ENCODE measurements around the gene NHS. TPM values are rescaled to one million over a fixed set of nuclear protein-coding genes. Genes with fewer than 3 reads are reported as not detected.
A peak's percentile ranks its signal among the peaks of the same experiment; 100 is the strongest.

Gene NHS
- 1.0 TPM for total RNA-seq

DNA sequence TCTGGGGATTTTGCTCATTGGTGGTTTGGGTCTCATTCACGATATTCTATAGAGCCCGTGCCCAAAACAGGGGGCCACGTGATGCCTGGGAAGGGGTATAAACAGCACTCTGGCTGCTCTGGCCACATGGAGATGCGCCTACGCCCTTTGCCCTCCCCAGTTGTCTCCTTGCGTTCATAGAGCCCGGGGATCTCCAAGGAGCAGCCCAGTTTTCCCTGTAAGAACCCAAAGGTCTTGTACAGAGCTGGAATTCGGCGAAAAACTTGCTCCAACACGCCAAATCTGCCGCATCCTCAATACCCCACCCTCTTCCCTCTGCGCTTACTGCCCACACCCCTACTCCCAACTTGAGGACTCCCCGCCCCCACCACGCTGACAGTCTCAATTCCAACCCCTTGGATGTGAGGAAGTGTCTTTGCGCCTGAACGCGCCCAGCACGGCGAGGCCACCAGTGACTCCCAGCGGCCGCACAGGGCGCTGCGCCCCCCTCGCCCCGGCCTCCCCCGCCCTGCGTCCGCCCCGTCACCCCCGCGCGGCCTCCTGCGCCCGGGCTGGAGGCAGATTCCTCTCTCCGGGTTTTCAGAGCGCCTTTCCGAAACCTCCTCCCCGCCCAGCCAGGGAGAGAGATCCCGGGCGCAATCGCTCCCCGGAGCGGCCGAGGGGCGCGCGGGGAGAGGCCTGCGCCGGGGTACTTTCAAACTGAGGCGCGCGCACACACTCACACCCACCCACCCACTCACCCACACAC is at the start of gene NHS:
NHS (plus strand) TSS at position 582 of the 748 bp plus-strand sequence. CDS start 558 bp downstream, outside the sequence.
- H3K9ac ChIP-seq (ENCODE audit: low read depth in 1 of 3, low read length in 3 of 3): peak within 1 kb of the TSS in 1 of 3 donors; percentile 16
- H3K4me3 ChIP-seq (ENCODE audit: low read length in 3 of 3): peak within 1 kb of the TSS; percentile 52 to 67 (median 66)
- H3K36me3 ChIP-seq (ENCODE audit: control insufficient read depth in 3 of 3, insufficient read depth in 3 of 3, low read length in 3 of 3): no peaks in the 10 kb centered on the region
- H3K27me3 ChIP-seq (ENCODE audit: control insufficient read depth in 3 of 3, insufficient read depth in 3 of 3, low read length in 3 of 3): peaks cover 8 to 25% (median 12%) of the 10 kb centered on the region in 3 donors
- H3K27ac ChIP-seq (ENCODE audit: low read depth, low read length): no peak within 1 kb of the TSS
- H3K9me3 ChIP-seq (ENCODE audit: control insufficient read depth in 3 of 3, low read length in 3 of 3): no peaks in the 10 kb centered on the region
- H3K4me1 ChIP-seq (ENCODE audit: control insufficient read depth in 3 of 3, insufficient read depth in 3 of 3, low read length in 3 of 3): peaks cover 3 to 8% (median 6%) of the 10 kb centered on the region in 3 donors

DNA sequence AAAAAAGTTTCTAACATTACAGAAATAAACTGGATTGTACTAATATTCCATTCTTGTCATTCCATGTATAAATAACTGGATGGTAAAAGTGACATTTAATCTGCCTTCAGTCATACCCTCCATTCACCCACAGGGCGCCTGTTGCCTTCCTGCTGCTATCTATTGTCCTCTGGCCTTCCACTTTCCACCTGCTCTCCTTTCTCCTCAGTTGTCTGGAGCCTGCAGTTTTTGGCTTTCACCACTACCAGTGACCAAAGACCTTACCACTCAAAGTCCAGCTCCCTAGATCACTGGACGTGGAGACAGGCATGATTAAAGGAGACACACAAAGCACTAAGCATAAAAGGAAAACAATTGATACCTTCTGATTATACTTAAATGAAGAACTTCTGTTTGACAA is 46.2 kb upstream of the NHS start:
- Histone ChIP-seq H3K9ac (ENCODE audit: low read depth in 1 of 3, low read length in 3 of 3) (no peak overlapping the region), H3K4me1 (ENCODE audit: control insufficient read depth in 3 of 3, insufficient read depth in 3 of 3, low read length in 3 of 3) (no peaks in the 10 kb centered on the region), H3K27me3 (ENCODE audit: control insufficient read depth in 3 of 3, insufficient read depth in 3 of 3, low read length in 3 of 3) (no peaks in the 10 kb centered on the region), H3K36me3 (ENCODE audit: control insufficient read depth in 3 of 3, insufficient read depth in 3 of 3, low read length in 3 of 3) (no peaks in the 10 kb centered on the region), H3K9me3 (ENCODE audit: control insufficient read depth in 3 of 3, low read length in 3 of 3) (peaks cover 0 to 2% (median 0%) of the 10 kb centered on the region in 3 donors), H3K4me3 (ENCODE audit: low read length in 3 of 3) (no peak overlapping the region), H3K27ac (ENCODE audit: low read depth, low read length) (no peak overlapping the region)

- Histone ChIP-seq H3K36me3 (ENCODE audit: control insufficient read depth in 3 of 3, insufficient read depth in 3 of 3, low read length in 3 of 3) (no peaks in the 10 kb centered on the region), H3K4me1 (ENCODE audit: control insufficient read depth in 3 of 3, insufficient read depth in 3 of 3, low read length in 3 of 3) (no peaks in the 10 kb centered on the region), H3K27ac (ENCODE audit: low read depth, low read length) (no peak overlapping the region), H3K9ac (ENCODE audit: low read depth in 1 of 3, low read length in 3 of 3) (no peak overlapping the region), H3K4me3 (ENCODE audit: low read length in 3 of 3) (no peak overlapping the region), H3K27me3 (ENCODE audit: control insufficient read depth in 3 of 3, insufficient read depth in 3 of 3, low read length in 3 of 3) (no peaks in the 10 kb centered on the region), H3K9me3 (ENCODE audit: control insufficient read depth in 3 of 3, low read length in 3 of 3) (no peaks in the 10 kb centered on the region)
These were observed 38.6 kb upstream of the NHS start for GRCh38 chrX:17336377-17336776.

- Histone ChIP-seq H3K36me3 (ENCODE audit: control insufficient read depth in 3 of 3, insufficient read depth in 3 of 3, low read length in 3 of 3) (no peaks in the 10 kb centered on the region), H3K9ac (ENCODE audit: low read depth in 1 of 3, low read length in 3 of 3) (no peak overlapping the region), H3K27ac (ENCODE audit: low read depth, low read length) (no peak overlapping the region), H3K9me3 (ENCODE audit: control insufficient read depth in 3 of 3, low read length in 3 of 3) (no peaks in the 10 kb centered on the region), H3K27me3 (ENCODE audit: control insufficient read depth in 3 of 3, insufficient read depth in 3 of 3, low read length in 3 of 3) (no peaks in the 10 kb centered on the region), H3K4me3 (ENCODE audit: low read length in 3 of 3) (no peak overlapping the region), H3K4me1 (ENCODE audit: control insufficient read depth in 3 of 3, insufficient read depth in 3 of 3, low read length in 3 of 3) (no peaks in the 10 kb centered on the region)
These were observed 19.0 kb upstream of the NHS start for GRCh38 chrX:17355976-17356375.

GRCh38 chrX:17359500-17359899 is 15.5 kb upstream of the NHS start:
- no peaks in the 10 kb centered on the region for H3K27me3 ChIP-seq (ENCODE audit: control insufficient read depth in 3 of 3, insufficient read depth in 3 of 3, low read length in 3 of 3)
- H3K27ac ChIP-seq (ENCODE audit: low read depth, low read length): no peak overlapping the region
- H3K4me3 ChIP-seq (ENCODE audit: low read length in 3 of 3): no peak overlapping the region
- no peaks in the 10 kb centered on the region for H3K36me3 ChIP-seq (ENCODE audit: control insufficient read depth in 3 of 3, insufficient read depth in 3 of 3, low read length in 3 of 3)
- H3K4me1 ChIP-seq (ENCODE audit: control insufficient read depth in 3 of 3, insufficient read depth in 3 of 3, low read length in 3 of 3): no peaks in the 10 kb centered on the region
- no peaks in the 10 kb centered on the region for H3K9me3 ChIP-seq (ENCODE audit: control insufficient read depth in 3 of 3, low read length in 3 of 3)
- no peak overlapping the region for H3K9ac ChIP-seq (ENCODE audit: low read depth in 1 of 3, low read length in 3 of 3)

GRCh38 chrX:17361620-17362019 is 13.4 kb upstream of the NHS start:
- Histone ChIP-seq H3K27ac (ENCODE audit: low read depth, low read length) (no peak overlapping the region), H3K4me3 (ENCODE audit: low read length in 3 of 3) (no peak overlapping the region), H3K27me3 (ENCODE audit: control insufficient read depth in 3 of 3, insufficient read depth in 3 of 3, low read length in 3 of 3) (no peaks in the 10 kb centered on the region), H3K4me1 (ENCODE audit: control insufficient read depth in 3 of 3, insufficient read depth in 3 of 3, low read length in 3 of 3) (no peaks in the 10 kb centered on the region), H3K9me3 (ENCODE audit: control insufficient read depth in 3 of 3, low read length in 3 of 3) (no peaks in the 10 kb centered on the region), H3K36me3 (ENCODE audit: control insufficient read depth in 3 of 3, insufficient read depth in 3 of 3, low read length in 3 of 3) (no peaks in the 10 kb centered on the region), H3K9ac (ENCODE audit: low read depth in 1 of 3, low read length in 3 of 3) (no peak overlapping the region)

GRCh38 chrX:17368002-17368401 is 7.0 kb upstream of the NHS start:
- Histone ChIP-seq H3K4me3 (ENCODE audit: low read length in 3 of 3) (no peak overlapping the region), H3K27ac (ENCODE audit: low read depth, low read length) (no peak overlapping the region), H3K36me3 (ENCODE audit: control insufficient read depth in 3 of 3, insufficient read depth in 3 of 3, low read length in 3 of 3) (no peaks in the 10 kb centered on the region), H3K9ac (ENCODE audit: low read depth in 1 of 3, low read length in 3 of 3) (no peak overlapping the region), H3K9me3 (ENCODE audit: control insufficient read depth in 3 of 3, low read length in 3 of 3) (no peaks in the 10 kb centered on the region), H3K27me3 (ENCODE audit: control insufficient read depth in 3 of 3, insufficient read depth in 3 of 3, low read length in 3 of 3) (no peaks in the 10 kb centered on the region), H3K4me1 (ENCODE audit: control insufficient read depth in 3 of 3, insufficient read depth in 3 of 3, low read length in 3 of 3) (no peaks in the 10 kb centered on the region)

DNA sequence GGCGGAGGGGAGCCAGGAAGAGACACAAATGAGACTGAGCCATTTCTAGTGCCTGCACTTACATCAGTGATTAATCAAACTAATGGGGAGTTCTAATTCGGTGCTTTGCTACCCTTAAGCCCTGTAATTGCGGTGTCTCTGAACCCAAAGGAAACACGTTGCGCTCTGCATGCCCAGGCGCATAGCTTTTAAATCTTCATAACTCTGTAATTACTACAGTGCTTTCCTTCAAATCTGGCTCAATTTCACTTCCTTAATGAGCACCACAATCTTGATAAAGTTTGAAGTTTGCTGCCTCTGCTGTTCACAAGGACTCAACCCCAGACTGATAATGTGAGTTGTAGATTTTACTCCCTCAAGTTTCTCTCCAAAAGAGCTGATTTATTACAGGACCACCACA is 5.7 kb upstream of the NHS start:
- Histone ChIP-seq H3K4me1 (ENCODE audit: control insufficient read depth in 3 of 3, insufficient read depth in 3 of 3, low read length in 3 of 3) (no peaks in the 10 kb centered on the region), H3K27me3 (ENCODE audit: control insufficient read depth in 3 of 3, insufficient read depth in 3 of 3, low read length in 3 of 3) (no peaks in the 10 kb centered on the region), H3K9me3 (ENCODE audit: control insufficient read depth in 3 of 3, low read length in 3 of 3) (no peaks in the 10 kb centered on the region), H3K27ac (ENCODE audit: low read depth, low read length) (no peak overlapping the region), H3K4me3 (ENCODE audit: low read length in 3 of 3) (no peak overlapping the region), H3K9ac (ENCODE audit: low read depth in 1 of 3, low read length in 3 of 3) (no peak overlapping the region), H3K36me3 (ENCODE audit: control insufficient read depth in 3 of 3, insufficient read depth in 3 of 3, low read length in 3 of 3) (no peaks in the 10 kb centered on the region)

DNA sequence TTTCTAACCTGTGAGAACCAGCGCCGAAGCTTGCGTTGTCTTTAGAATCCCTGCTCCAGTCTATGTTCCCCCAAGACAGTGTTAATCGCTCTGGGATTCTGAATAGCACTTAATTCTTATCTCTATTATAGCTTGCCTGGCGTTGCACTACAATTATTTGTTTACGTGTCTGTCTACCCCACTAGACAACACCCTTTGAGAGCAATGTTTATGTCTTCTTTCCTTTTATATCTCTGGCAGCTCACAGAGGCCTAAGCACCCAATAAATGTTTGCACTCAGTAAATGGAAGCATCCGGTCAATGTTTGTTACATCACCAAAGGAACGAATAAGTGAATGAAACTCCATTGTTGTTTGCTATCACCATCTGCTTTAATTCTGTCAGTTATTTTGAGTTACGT is 4.8 kb upstream of the NHS start:
- H3K9me3 ChIP-seq (ENCODE audit: control insufficient read depth in 3 of 3, low read length in 3 of 3): no peaks in the 10 kb centered on the region
- H3K4me1 ChIP-seq (ENCODE audit: control insufficient read depth in 3 of 3, insufficient read depth in 3 of 3, low read length in 3 of 3): no peaks in the 10 kb centered on the region
- H3K27me3 ChIP-seq (ENCODE audit: control insufficient read depth in 3 of 3, insufficient read depth in 3 of 3, low read length in 3 of 3): no peaks in the 10 kb centered on the region
- no peak overlapping the region for H3K27ac ChIP-seq (ENCODE audit: low read depth, low read length)
- H3K36me3 ChIP-seq (ENCODE audit: control insufficient read depth in 3 of 3, insufficient read depth in 3 of 3, low read length in 3 of 3): no peaks in the 10 kb centered on the region
- H3K4me3 ChIP-seq (ENCODE audit: low read length in 3 of 3): no peak overlapping the region
- no peak overlapping the region for H3K9ac ChIP-seq (ENCODE audit: low read depth in 1 of 3, low read length in 3 of 3)

DNA sequence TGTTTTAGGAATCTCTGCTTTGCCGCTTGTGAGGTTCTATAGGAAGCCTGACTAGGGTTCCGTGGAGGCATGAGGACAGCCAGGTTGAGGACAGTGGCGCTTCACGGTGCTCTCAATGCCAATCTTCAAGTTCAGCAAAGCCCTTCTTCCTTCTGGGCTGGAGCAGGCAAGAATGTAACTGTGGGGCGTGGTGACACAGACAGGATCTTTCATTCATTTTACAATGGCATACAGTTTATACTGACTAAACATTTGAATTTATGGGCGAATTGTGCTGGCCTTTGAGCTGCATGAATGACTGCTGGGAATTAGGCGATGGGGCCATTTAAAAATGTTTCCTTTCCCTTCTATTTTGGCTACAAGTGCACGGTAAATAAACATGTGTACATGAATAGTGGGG is 2.9 kb upstream of the NHS start:
- Histone ChIP-seq H3K27me3 (ENCODE audit: control insufficient read depth in 3 of 3, insufficient read depth in 3 of 3, low read length in 3 of 3) (peaks cover 6 to 8% (median 8%) of the 10 kb centered on the region in 3 donors), H3K9me3 (ENCODE audit: control insufficient read depth in 3 of 3, low read length in 3 of 3) (no peaks in the 10 kb centered on the region), H3K36me3 (ENCODE audit: control insufficient read depth in 3 of 3, insufficient read depth in 3 of 3, low read length in 3 of 3) (no peaks in the 10 kb centered on the region), H3K9ac (ENCODE audit: low read depth in 1 of 3, low read length in 3 of 3) (no peak overlapping the region), H3K4me3 (ENCODE audit: low read length in 3 of 3) (no peak overlapping the region), H3K4me1 (ENCODE audit: control insufficient read depth in 3 of 3, insufficient read depth in 3 of 3, low read length in 3 of 3) (peaks cover 3 to 8% (median 6%) of the 10 kb centered on the region in 3 donors), H3K27ac (ENCODE audit: low read depth, low read length) (no peak overlapping the region)
